GM12874 (cell line): ENCODE measurements around the gene EFNA4.

ENCODE experiments used
- CTCF ChIP-seq: IDR thresholded peaks from 2 replicates; pipeline ENCODE4 v1.5.1; 2011; ENCODE audit warnings: low read depth, mild to moderate bottlenecking, control low read depth, low read length, moderate library complexity; ENCODE audit not compliant: insufficient read depth

Gene EFNA4

GRCh38 chr1:155063550-155064110, at the start of gene EFNA4:
EFNA4 (plus strand) TSS chr1:155063740; CDS start chr1:155063824, 84 bp downstream.
- no peak for TF ChIP-seq CTCF

GRCh38 chr1:155014709-155015508, 48.6 kb upstream of the EFNA4 start:
- no peak for TF ChIP-seq CTCF

- no peak for TF ChIP-seq CTCF
Measured at GRCh38 chr1:155015527-155016230, 47.9 kb upstream of the EFNA4 start.

GRCh38 chr1:155016231-155016831, 47.2 kb upstream of the EFNA4 start:
- TF ChIP-seq CTCF: no peak

GRCh38 chr1:155017041-155017945, 46.2 kb upstream of the EFNA4 start:
- peak; percentile 100 for TF ChIP-seq CTCF

GRCh38 chr1:155017946-155018316, 45.6 kb upstream of the EFNA4 start:
- no peak for TF ChIP-seq CTCF
